C1 segment of cervical spinal cord (tissue), 14 donors: ENCODE results near the gene ZSCAN5B.

Source experiments
- DNase-seq, 14 donors: peaks; one replicate each; lab custom pipeline; 2025; lab: John Stamatoyannopoulos, UW

Gene ZSCAN5B

DNA sequence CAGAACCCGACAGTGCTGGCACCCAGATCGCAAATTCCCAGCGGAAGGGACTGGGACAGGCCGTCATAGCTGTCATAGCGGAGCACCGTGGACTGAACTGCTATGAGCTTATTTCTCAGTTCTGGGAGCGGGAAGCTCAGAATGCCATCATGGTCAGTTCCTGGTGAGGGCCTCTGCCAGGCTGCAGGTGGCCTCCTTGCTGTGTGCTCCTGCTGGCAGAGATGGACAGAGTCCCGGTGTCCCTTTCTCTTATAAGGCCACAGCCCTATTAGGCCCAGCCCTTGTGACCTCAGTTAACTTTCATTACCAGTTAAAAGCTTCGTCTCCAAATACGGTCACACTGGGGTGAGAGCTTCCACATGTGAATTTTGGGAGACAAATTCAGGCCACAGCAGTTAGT, 51.9 kb downstream of the ZSCAN5B start:
- DNase-seq, result no peak

DNA sequence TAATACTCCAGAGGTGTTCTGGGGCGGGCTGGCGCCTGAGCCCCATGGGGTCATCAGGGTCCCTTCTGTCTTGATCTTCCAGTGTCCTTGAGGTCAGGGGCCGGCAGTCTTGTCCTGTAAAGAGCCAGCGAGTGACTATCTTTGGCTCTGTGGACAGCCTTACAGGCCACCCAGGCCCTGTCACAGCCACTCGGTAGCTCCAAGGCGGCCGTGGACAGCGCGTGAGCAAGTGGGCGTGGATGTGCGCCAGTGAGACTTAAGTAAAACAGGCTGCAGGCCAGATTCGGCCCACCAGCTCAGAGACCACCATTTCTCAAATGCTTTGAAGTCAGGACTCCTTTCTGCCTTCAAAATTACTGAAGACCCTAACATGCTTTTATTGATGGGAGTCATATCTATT, 52.8 kb downstream of the ZSCAN5B start:
- DNase-seq, result no peak

DNA sequence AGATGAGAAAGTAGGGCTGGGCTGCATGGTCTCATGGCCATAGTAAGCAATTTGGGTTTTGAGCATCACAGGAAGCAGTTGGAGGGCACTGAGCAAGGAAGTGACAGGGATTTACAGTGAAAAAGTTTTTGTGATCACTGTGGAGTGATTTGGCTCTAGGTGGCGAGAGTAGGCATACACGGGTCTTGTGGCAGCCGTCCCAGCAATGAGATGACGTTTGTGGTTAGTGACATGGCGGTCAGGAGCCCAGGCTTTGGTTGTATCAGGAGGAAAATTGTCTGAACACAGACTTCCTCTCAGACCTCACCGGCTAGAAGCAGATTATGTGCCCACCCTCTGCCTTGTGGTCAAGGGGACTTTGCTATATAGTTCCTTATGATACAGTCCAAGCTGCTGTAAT, 53.2 kb downstream of the ZSCAN5B start:
- no peak for DNase-seq

DNA sequence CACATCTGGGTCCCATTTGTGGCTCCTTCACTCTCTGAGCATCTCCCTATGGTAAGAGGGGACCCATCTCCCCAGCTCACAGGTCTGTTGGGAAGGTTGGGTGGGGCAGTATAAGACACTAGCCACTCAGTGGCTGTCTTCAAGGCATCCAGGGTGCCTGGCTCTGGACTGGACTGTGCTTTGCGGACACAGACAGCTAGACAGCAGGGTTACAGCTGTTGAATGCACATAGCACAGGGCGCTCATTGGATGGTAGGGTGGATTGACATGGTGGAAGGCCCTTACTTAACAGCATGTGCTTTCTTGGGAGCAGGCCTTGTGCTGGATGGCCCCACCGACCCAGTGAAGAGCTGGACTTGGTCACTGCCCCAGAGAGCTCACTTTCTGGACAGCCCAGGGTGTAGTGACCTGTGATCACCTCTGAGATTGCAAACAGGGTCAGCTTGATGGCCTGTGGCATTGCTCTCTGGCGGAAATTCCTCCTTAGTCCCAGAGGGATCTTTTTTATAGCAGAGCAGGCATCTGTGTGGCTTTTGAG, 54.6 kb downstream of the ZSCAN5B start:
- no peak for DNase-seq

DNA sequence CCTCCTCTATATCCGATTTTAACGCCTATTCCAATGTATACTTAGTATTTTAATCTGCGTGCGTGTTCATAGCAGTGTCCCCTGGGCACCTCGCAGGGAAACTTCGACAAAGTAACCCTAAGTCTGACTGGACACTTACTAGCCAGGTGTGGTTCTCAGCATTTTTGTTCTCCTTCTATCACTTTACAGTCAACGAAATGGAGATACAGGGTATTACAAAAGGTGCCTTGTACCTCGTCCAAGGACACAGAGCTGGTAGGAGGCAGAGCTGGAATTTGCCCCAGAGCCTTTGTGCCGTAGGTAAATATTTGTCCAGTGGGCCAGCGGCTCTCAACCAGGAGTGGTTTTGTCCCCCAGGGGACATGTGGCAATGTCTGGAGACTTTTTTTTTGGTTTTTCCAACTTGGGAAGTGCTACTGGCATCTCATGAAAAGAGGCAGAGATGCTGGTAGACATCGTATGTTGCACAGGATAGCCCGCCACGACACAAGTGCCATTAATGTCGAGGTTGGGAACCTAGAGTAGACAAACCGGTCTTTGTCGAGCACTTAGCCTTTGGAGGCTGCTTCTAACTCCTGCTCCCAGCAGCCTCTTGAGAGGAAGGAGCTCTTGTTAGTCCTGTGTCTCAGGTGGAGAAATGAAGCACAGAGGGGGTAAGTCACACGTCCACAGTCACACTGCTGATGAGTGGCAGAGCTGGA, 55.3 kb downstream of the ZSCAN5B start:
- DNase-seq, result peak in 1 of 14 donors; percentile 1

DNA sequence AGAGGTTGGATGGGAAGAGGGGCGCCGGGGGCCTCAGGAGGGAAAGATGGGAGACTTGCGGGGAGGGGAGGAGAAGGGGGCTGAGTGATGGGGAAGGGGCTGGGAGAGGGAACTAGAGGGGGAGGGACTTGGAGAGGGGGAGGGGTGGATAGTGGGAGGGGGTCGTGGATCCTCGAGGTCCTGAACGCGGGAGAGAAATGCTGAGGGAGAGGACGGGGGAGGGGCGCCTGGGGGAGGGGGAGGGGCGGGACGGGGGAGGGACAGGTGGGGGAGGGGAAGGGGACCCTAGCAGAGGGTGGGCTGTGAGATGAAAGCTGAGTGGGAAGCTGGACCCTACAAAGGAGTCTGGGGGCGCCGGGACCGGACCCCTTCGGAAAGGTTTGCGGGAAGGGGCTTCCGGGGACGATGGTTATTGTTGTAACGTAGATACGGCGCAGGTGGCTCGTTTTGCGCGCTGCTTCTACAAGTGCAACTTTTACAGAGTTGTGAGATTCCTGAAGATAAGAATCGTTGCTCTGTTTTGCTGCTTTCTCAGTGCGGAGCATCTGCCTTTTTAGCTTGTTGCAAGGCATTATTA, 56.1 kb downstream of the ZSCAN5B start:
- peak in 1 of 14 donors; percentile 34 for DNase-seq

DNA sequence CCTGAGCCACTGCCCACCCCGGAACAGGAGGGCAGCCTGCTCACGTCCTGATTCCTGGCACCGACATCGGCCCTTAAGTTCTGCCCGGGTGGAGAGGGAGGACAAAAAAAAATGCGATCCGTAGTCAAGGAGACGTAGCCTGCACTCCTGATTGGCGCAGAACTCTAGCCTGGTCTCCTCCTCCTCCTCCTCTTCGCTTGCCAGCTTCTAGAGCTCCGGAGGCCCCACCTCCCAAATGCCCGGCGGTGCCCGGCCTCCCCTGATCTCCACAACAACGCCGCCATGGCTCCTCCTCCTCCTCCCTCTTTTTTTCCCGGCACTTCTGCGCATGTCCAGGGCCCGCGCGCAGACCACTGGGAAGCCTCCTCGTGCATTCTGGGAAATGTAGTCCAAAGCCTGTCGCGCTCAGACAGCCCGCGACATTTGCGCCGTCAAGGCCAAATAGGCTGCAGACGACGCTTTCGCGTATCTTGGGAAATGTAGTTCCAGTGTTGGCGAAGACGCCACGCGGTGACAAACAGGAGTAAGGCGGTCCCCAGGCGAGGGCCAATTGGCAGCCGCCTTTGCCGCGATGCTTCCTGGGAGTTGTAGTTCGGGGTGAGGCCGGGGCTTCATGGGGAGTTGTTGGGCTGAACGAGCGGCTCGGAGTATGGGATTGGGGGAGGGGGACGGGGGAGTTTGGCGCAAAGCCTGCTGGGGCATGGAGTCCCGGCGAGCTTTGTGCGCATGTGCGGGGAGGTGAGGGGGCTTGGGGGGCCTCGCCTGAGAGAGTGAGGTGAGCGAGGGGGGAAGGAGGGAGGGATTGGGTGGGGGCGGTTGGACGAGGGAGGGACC, 56.8 kb downstream of the ZSCAN5B start, which contains the start of gene ZNF444:
TSS of gene ZNF444 (plus strand) at position 705 of the 834 bp plus-strand sequence. CDS start 5,625 bp downstream, outside the sequence.
- peak; percentile 89 to 100 (median 99) for DNase-seq

DNA sequence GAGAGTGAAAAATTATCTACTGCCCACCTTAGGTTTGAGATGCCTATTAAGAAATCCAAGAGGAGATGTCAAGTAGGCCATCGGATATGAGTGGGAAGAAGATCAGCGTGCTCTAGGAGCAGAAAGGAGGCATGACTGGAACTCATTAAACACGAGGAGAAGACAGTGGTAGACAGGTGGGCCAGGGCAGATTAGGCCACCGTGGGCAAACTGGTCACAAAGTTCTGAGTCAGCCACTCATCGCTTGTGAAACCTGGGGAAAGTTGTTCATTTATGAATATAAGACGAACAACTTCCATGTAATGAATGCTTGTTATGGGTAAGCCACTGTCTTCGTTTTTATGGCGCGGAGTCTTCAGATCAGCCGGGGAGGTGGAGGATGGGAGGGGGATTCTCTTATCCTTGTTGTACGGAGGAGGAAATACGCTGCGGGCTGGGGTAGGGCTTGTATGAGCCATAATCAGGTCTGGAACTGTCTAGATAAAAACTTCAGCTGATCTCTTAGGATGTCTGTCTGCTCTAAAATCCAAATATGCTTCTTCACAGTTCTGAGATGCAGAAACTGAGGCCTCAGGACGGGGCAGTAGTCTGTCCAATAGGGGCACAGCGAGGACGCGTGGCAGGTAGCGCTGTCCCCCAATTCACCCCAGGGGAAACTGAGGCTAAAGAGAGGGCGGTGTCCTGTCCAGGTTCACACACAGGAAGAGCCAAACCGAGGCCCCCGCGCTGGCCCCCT, 57.6 kb downstream of the ZSCAN5B start:
- DNase-seq, result no peak
